ENCODE results near the gene LDB2.

GRCh38 chr4:16550531-16550930 is 347.9 kb downstream of the LDB2 start:
- no peak for TF ChIP-seq CTCF (IDR thresholded peaks at IDR 0.05)
- no peak for TF ChIP-seq POLR2A (IDR thresholded peaks at IDR 0.05)
